Right ventricle myocardium inferior (tissue), 1 donor: ENCODE data around the gene FBN1. TPM values are rescaled to one million over a fixed set of nuclear protein-coding genes. Genes with fewer than 3 reads are reported as not detected.

Experiments
- ATAC-seq: fragments of 200-7000 bp; cut with Tn5 transposase; one replicate; pipeline ENCODE4 v1.9.1; 2020; ENCODE audit warnings: mild to moderate bottlenecking, moderate library complexity
- DNase-seq: peaks from one replicate; pipeline ENCODE4 v3.0.0; 2021; ENCODE audit errors: missing footprints
- intact Hi-C: fragments of 100-400 bp; cut with DNase I; formaldehyde crosslinking; loops from one replicate; pipeline ENCODE4 v1.11.0; 2022
- total RNA-seq: library from RNA; stranded (reverse); fragmentation: NEBNext Ultra II Directional; extraction: Animal tissue kit (Norgen Biotek cat#: 25700); gene quantifications from one replicate; pipeline ENCODE4 v1.2.1, GENCODE V29; 2021
- donor health status: DM: no; HTN: yes; CAD: no; lungs with severe emphysema.

FBN1 gene
- total RNA-seq, 1 donor from 2014 or later: 41.0 TPM

- intact Hi-C loops: no loop called here
- peak; percentile 68 for DNase-seq
- peak; percentile 70 for ATAC-seq
These were observed 8.6 kb upstream of the FBN1 start for GRCh38 chr15:48653913-48654670.

- intact Hi-C loops: no loop called here
- ATAC-seq (peak; percentile 38), DNase-seq (no peak)
These were observed 7.7 kb upstream of the FBN1 start for GRCh38 chr15:48653216-48653615.

GRCh38 chr15:48652510-48653076 is 7.1 kb upstream of the FBN1 start:
- ATAC-seq (no peak), DNase-seq (no peak)
- intact Hi-C loops: no loop called here

- intact Hi-C loops: no loop called here
- no peak for ATAC-seq
- DNase-seq: no peak
These were observed 5.4 kb upstream of the FBN1 start for GRCh38 chr15:48650931-48651330.

- DNase-seq (no peak), ATAC-seq (no peak)
- intact Hi-C loops: loop anchor here (5.0 kb wide), 2 partner anchors 44 to 141 kb away; no protein-coding TSS in a partner anchor
These were observed 2.5 kb upstream of the FBN1 start for GRCh38 chr15:48647962-48648361.

- DNase-seq (no peak), ATAC-seq (no peak)
- intact Hi-C loops: loop anchor here (5.0 kb wide), 2 partner anchors 46 to 139 kb away; no protein-coding TSS in a partner anchor
These were observed 822 bp upstream of the FBN1 start for GRCh38 chr15:48646331-48646730.

GRCh38 chr15:48644827-48645557 is 517 bp downstream of the FBN1 start:
- ATAC-seq (peak; percentile 47), DNase-seq (peak; percentile 79)
- intact Hi-C loops: loop anchor here (5.0 kb wide), 3 partner anchors 47 to 152 kb away; no protein-coding TSS in a partner anchor

GRCh38 chr15:48644467-48644826 is 1.1 kb downstream of the FBN1 start:
- intact Hi-C loops: loop anchor here (5.0 kb wide), 1 partner anchor 153 kb away; no protein-coding TSS in a partner anchor
- ATAC-seq (peak; percentile 4), DNase-seq (peak; percentile 78)

- no peak for DNase-seq
- intact Hi-C loops: loop anchor here (5.0 kb wide), 1 partner anchor 153 kb away; no protein-coding TSS in a partner anchor
These were observed 1.6 kb downstream of the FBN1 start for GRCh38 chr15:48643776-48644466.

GRCh38 chr15:48643206-48643605 is 2.3 kb downstream of the FBN1 start:
- DNase-seq (no peak), ATAC-seq (no peak)
- intact Hi-C loops: loop anchor here (5.0 kb wide), 1 partner anchor 154 kb away; no protein-coding TSS in a partner anchor

More at GRCh38 chr15:48643776-48644466, 1.6 kb downstream of the FBN1 start:
- ATAC-seq: no peak

GRCh38 chr15:48642795-48643194 is 2.7 kb downstream of the FBN1 start:
- intact Hi-C loops: loop anchor here (5.0 kb wide), 1 partner anchor 155 kb away; no protein-coding TSS in a partner anchor
- DNase-seq (no peak), ATAC-seq (no peak)

GRCh38 chr15:48641416-48641815 is 4.1 kb downstream of the FBN1 start:
- ATAC-seq (no peak), DNase-seq (no peak)
- intact Hi-C loops: loop anchor here (2.0 to 5.0 kb wide), 2 partner anchors 156 to 283 kb away; no protein-coding TSS in a partner anchor

- ATAC-seq (no peak), DNase-seq (no peak)
- intact Hi-C loops: no loop called here
These were observed 6.5 kb downstream of the FBN1 start for GRCh38 chr15:48638963-48639362.

- ATAC-seq: no peak
- no peak for DNase-seq
- intact Hi-C loops: no loop called here
These were observed 7.9 kb downstream of the FBN1 start for GRCh38 chr15:48637639-48638038.

- ATAC-seq (no peak), DNase-seq (no peak)
- intact Hi-C loops: no loop called here
These were observed 9.0 kb downstream of the FBN1 start for GRCh38 chr15:48636511-48636910.

- intact Hi-C loops: no loop called here
- no peak for DNase-seq
- no peak for ATAC-seq
These were observed 10.6 kb downstream of the FBN1 start for GRCh38 chr15:48634893-48635292.

- ATAC-seq: no peak
- no peak for DNase-seq
- intact Hi-C loops: no loop called here
These were observed 11.4 kb downstream of the FBN1 start for GRCh38 chr15:48634096-48634495.

GRCh38 chr15:48632651-48633050 is 12.9 kb downstream of the FBN1 start:
- DNase-seq (no peak), ATAC-seq (no peak)
- intact Hi-C loops: no loop called here
